HG03457 (cell line): Measurements from ENCODE around the gene C1orf50.
"Not testable (repeated sequence)": the region's sequence is repeated elsewhere in the genome, so short reads cannot be mapped to it uniquely, and the experiment has no call there.

Source experiments
- ATAC-seq: cut with Tn5 transposase; IDR thresholded peaks from one replicate; pipeline ENCODE4 v1.9.1; 2021; ENCODE audit warnings: moderate number of reproducible peaks; ENCODE audit not compliant: unreplicated experiment

Gene C1orf50

GRCh38 chr1:42797979-42798378, 30.9 kb downstream of the C1orf50 start:
- ATAC-seq: no peak

GRCh38 chr1:42801832-42802473, 34.9 kb downstream of the C1orf50 start:
- no peak for ATAC-seq

GRCh38 chr1:42806171-42806570, 39.1 kb downstream of the C1orf50 start:
- no peak for ATAC-seq

- no peak for ATAC-seq
These were observed 39.5 kb downstream of the C1orf50 start for GRCh38 chr1:42806593-42806992.

GRCh38 chr1:42807056-42807668, 40.1 kb downstream of the C1orf50 start:
- no peak for ATAC-seq

GRCh38 chr1:42814815-42815214, 47.8 kb downstream of the C1orf50 start:
- ATAC-seq: not testable (repeated sequence)

- no peak for ATAC-seq
These were observed 49.0 kb downstream of the C1orf50 start for GRCh38 chr1:42815941-42816584.

GRCh38 chr1:42816585-42817439, 49.8 kb downstream of the C1orf50 start, which contains the start of the genes ERMAP and SVBP:
Gene ERMAP, plus strand, starts transcription at chr1:42817122. Its CDS starts 13,327 bp downstream, at chr1:42830449.
Gene SVBP, minus strand, starts transcription at chr1:42817397. Its CDS starts 853 bp downstream, at chr1:42816544.
- peak; percentile 64 for ATAC-seq

- ATAC-seq: no peak
These were observed 50.4 kb downstream of the C1orf50 start for GRCh38 chr1:42817440-42817767.

GRCh38 chr1:42817976-42818375, 50.9 kb downstream of the C1orf50 start:
- no peak for ATAC-seq

- no peak for ATAC-seq
These were observed 53.8 kb downstream of the C1orf50 start for GRCh38 chr1:42820813-42821212.

- no peak for ATAC-seq
These were observed 54.6 kb downstream of the C1orf50 start for GRCh38 chr1:42821690-42822089.

- no peak for ATAC-seq
These were observed 55.8 kb downstream of the C1orf50 start for GRCh38 chr1:42822800-42823392.

GRCh38 chr1:42824481-42825035, 57.5 kb downstream of the C1orf50 start:
- ATAC-seq: no peak

GRCh38 chr1:42825036-42825851, 58.2 kb downstream of the C1orf50 start:
- no peak for ATAC-seq
